ENCODE measurements around the gene FNDC3B.

GRCh38 chr3:172329070-172329469, 289.7 kb downstream of the FNDC3B start:
- TF ChIP-seq MAX (IDR thresholded peaks at IDR 0.05), result no peak
- no peak for TF ChIP-seq ELK1 (IDR thresholded peaks at IDR 0.05; ENCODE audit: low read depth, low read length)
- no peak for TF ChIP-seq REST (IDR thresholded peaks at IDR 0.05)
- TF ChIP-seq HEYL (CRISPR knock-in tag; IDR thresholded peaks at IDR 0.05), result no peak
- TF ChIP-seq SMC3 (IDR thresholded peaks at IDR 0.05), result no peak
- TF ChIP-seq NFE2L2 (conservative IDR thresholded peaks at IDR 0.05; ENCODE audit: low read length), result no peak
- TF ChIP-seq CTCF (IDR thresholded peaks at IDR 0.05), result no peak
- no peak for TF ChIP-seq KDM1A (IDR thresholded peaks at IDR 0.05; ENCODE audit: low read depth)
- TF ChIP-seq ZFP36 (IDR thresholded peaks at IDR 0.05; ENCODE audit: borderline replicate concordance, partially characterized antibody), result no peak

Data from A549 (cell line).